Kidney glomerular epithelial cell (primary cell): ENCODE measurements around the gene MRPL32.

ENCODE experiments used
- DNase-seq: peaks from one replicate; lab custom pipeline; 2025; lab: John Stamatoyannopoulos, UW

The MRPL32 gene

GRCh38 chr7:42964849-42965805 lies 33.0 kb downstream of the MRPL32 start:
- DNase-seq = no peak

- no peak for DNase-seq
These were observed 35.2 kb downstream of the MRPL32 start for GRCh38 chr7:42967391-42967790.

- DNase-seq = no peak
These were observed 40.7 kb downstream of the MRPL32 start for GRCh38 chr7:42972699-42973500.

- no peak for DNase-seq
These were observed 44.2 kb downstream of the MRPL32 start for GRCh38 chr7:42976371-42976770.

- no peak for DNase-seq
These were observed 46.3 kb downstream of the MRPL32 start for GRCh38 chr7:42978496-42978895.

GRCh38 chr7:42980084-42980483 lies 47.9 kb downstream of the MRPL32 start:
- no peak for DNase-seq

GRCh38 chr7:42980514-42980913 lies 48.3 kb downstream of the MRPL32 start:
- no peak for DNase-seq

- no peak for DNase-seq
These were observed 49.4 kb downstream of the MRPL32 start for GRCh38 chr7:42981601-42982000.

GRCh38 chr7:42982604-42983115 lies 50.5 kb downstream of the MRPL32 start:
- no peak for DNase-seq

- no peak for DNase-seq
These were observed 52.0 kb downstream of the MRPL32 start for GRCh38 chr7:42984137-42984536.

- DNase-seq = no peak
These were observed 54.0 kb downstream of the MRPL32 start for GRCh38 chr7:42986213-42986612.

- DNase-seq = no peak
These were observed 54.6 kb downstream of the MRPL32 start for GRCh38 chr7:42986781-42987248.
